ENCODE results near the gene FAHD1. TPM values are rescaled to one million over a fixed set of nuclear protein-coding genes. Genes with fewer than 3 reads are reported as not detected.

FAHD1 gene
- total RNA-seq, 2 experiments from 2014 or later, result 15.1 to 32.4 TPM

DNA sequence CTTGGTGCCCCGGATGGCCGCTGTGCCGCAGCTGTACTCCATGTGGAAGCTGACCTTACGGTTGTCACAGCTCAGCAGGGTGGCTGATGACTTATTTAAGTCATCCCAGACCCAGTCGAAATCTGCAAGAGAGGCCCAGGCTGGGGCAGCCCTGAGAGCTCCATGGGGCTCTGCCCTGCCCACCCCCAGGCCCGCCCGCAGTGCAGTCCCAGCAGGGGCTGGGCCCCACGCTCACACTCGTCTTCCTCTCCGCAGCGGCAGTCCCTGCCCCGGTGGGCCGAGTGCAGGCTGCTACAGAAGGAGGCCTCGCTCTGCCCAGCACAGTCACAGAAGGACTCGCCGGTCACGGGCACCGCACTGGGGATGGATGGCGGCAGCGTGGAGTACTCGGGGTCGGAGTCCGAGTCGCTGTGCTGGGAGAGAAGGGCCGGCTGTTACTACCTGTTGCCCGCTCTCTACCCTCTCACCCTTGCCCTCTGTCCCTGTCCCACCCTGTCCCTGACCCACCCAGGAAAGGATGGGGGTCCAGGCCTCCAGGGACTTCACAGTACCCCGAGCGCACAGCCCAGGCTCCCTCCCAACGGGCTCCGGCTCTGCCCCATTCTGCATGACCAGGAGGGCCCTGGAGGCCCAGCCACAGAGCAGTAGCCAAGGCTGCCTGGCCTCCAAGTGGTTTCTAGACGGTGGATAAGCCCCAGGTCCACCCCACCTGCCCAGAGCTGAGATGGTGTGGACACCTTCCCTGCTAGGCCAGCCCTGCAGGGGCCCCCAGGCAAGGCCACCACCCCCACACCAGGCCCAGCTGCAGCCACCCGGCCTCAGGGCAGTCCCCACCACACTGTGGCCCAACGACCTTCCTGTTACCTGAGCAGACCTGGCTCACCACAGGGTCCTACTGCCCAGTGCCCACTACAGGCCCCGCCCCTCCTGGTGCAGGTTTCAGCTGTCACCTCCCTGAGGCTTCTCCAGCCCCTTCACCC is 48.5 kb upstream of the FAHD1 start:
- Histone ChIP-seq H3K4me1 (ENCODE audit: insufficient read depth, low read length, poor library complexity, severe bottlenecking) (peaks cover 19% of the 10 kb centered on the region), H4K20me1 (ENCODE audit: insufficient read depth, low read length) (no peaks in the 10 kb centered on the region)
- no TSS peak for BruUV-seq (replicated peaks)

DNA sequence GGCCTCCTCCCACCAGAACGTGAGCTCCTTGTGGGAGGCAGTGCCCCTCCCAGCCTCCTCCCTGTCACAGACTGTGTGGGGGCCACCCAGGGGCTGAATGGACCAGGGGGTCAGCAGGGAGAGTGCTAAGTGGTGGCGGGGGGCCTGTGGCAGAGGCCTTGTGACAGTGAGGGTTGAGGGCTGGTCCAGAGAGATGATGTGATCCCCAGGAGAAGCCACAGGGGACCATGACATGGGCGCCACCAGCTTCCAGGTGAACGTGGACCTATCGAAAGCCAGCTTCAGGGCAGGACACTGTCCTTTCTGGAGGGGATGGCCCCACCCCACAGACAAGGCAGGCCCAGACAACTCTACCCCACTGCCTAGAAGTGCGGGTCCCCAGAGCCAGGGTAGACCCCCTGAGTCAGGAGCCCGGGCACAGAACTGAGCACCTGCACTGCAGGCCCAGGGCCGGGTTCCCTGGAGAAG is 47.7 kb upstream of the FAHD1 start:
- no peak for DNase-seq (ENCODE audit: low spot score)
- no TSS peak for BruUV-seq (replicated peaks)
- Histone ChIP-seq H3K27ac (ENCODE audit: low read depth, low read length, poor library complexity, severe bottlenecking) (no peak overlapping the region), H2AFZ (ENCODE audit: low read length) (no peak overlapping the region), H3K36me3 (ENCODE audit: insufficient read depth, low read length) (peaks cover 55% of the 10 kb centered on the region), H4K20me1 (ENCODE audit: insufficient read depth, low read length) (no peaks in the 10 kb centered on the region; the same call in 1 of the 2 replicates), H3K4me3 (ENCODE audit: low read depth, low read length, poor library complexity, severe bottlenecking) (no peak overlapping the region), H3K9me3 (ENCODE audit: low read length) (no peaks in the 10 kb centered on the region), H3K4me1 (ENCODE audit: insufficient read depth, low read length, poor library complexity, severe bottlenecking) (peaks cover 22% of the 10 kb centered on the region), H3K4me2 (ENCODE audit: low read length) (no peak overlapping the region), H3K9me2 (ENCODE audit: insufficient read depth, low read length) (no peaks in the 10 kb centered on the region), H3K79me2 (ENCODE audit: insufficient read depth, low read depth, low read length) (peaks cover 18% of the 10 kb centered on the region)
- POLR2A ChIA-PET, result no interaction called here
- CTCF ChIA-PET (ENCODE audit: unreplicated experiment), result no interaction called here
- intact Hi-C loops (cut with micrococcal nuclease; ENCODE audit: unreplicated experiment), result no loop called here
- TF ChIP-seq, protein P1, sequence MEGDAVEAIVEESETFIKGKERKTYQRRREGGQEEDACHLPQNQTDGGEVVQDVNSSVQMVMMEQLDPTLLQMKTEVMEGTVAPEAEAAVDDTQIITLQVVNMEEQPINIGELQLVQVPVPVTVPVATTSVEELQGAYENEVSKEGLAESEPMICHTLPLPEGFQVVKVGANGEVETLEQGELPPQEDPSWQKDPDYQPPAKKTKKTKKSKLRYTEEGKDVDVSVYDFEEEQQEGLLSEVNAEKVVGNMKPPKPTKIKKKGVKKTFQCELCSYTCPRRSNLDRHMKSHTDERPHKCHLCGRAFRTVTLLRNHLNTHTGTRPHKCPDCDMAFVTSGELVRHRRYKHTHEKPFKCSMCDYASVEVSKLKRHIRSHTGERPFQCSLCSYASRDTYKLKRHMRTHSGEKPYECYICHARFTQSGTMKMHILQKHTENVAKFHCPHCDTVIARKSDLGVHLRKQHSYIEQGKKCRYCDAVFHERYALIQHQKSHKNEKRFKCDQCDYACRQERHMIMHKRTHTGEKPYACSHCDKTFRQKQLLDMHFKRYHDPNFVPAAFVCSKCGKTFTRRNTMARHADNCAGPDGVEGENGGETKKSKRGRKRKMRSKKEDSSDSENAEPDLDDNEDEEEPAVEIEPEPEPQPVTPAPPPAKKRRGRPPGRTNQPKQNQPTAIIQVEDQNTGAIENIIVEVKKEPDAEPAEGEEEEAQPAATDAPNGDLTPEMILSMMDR (conservative IDR thresholded peaks at IDR 0.05; ENCODE audit: low read length), result no peak
- no peak for TF ChIP-seq EZH2phosphoT487 (IDR thresholded peaks at IDR 0.05; ENCODE audit: borderline replicate concordance, low read depth, low read length)

More for the DNA sequence above, 48.5 kb upstream of the FAHD1 start:
- ChIA-PET CTCF (ENCODE audit: unreplicated experiment) (no interaction called here), POLR2A (no interaction called here)
- H3K36me3 ChIP-seq (ENCODE audit: insufficient read depth, low read length), result peaks cover 55% of the 10 kb centered on the region
- no peak for DNase-seq (ENCODE audit: low spot score)
- peaks cover 18% of the 10 kb centered on the region for H3K79me2 ChIP-seq (ENCODE audit: insufficient read depth, low read depth, low read length)
- H2AFZ ChIP-seq (ENCODE audit: low read length), result no peak overlapping the region
- no peak overlapping the region for H3K27ac ChIP-seq (ENCODE audit: low read depth, low read length, poor library complexity, severe bottlenecking)
- H3K4me2 ChIP-seq (ENCODE audit: low read length), result no peak overlapping the region
- H3K9me3 ChIP-seq (ENCODE audit: low read length), result no peaks in the 10 kb centered on the region
- intact Hi-C loops (cut with micrococcal nuclease; ENCODE audit: unreplicated experiment), result no loop called here
- TF ChIP-seq, protein P1 (conservative IDR thresholded peaks at IDR 0.05; ENCODE audit: low read length), result no peak
- TF ChIP-seq EZH2phosphoT487 (IDR thresholded peaks at IDR 0.05; ENCODE audit: borderline replicate concordance, low read depth, low read length), result no peak
- no peaks in the 10 kb centered on the region for H3K9me2 ChIP-seq (ENCODE audit: insufficient read depth, low read length)
- no peak overlapping the region for H3K4me3 ChIP-seq (ENCODE audit: low read depth, low read length, poor library complexity, severe bottlenecking)
